GM12873 (cell line): Measurements from ENCODE around the gene SH3GLB1.

ENCODE experiments used
- TF ChIP-seq, protein P1 (sequence below): IDR thresholded peaks from 2 replicates; pipeline ENCODE4 v1.5.1; 2012; ENCODE audit warnings: low read depth, mild to moderate bottlenecking, moderate library complexity, low read length, control low read depth; ENCODE audit not compliant: insufficient read depth; ENCODE audit errors: missing control alignments

The SH3GLB1 gene

DNA sequence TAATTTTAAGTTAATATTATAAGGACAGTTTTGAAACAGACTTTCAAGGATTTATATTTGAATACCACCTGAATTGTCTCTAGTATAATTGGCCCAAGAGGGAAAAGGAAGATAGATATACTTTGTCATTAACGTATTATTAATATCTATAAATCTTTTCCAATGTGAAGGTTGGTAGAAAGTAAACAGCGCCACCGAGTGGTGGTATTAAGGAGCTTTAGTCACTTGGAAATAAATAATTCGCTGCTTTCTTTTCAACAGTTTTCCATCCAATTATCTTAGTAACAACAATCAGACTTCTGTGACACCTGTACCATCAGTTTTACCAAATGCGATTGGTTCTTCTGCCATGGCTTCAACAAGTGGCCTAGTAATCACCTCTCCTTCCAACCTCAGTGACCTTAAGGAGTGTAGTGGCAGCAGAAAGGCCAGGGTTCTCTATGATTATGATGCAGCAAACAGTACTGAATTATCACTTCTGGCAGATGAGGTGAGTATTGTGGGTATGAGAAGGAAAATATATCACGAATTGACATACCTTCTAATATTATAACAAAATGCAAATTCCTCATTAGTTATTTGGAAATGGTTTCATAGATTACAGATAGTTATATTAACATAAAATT lies 37.7 kb downstream of the SH3GLB1 start:
- TF ChIP-seq, protein P1, sequence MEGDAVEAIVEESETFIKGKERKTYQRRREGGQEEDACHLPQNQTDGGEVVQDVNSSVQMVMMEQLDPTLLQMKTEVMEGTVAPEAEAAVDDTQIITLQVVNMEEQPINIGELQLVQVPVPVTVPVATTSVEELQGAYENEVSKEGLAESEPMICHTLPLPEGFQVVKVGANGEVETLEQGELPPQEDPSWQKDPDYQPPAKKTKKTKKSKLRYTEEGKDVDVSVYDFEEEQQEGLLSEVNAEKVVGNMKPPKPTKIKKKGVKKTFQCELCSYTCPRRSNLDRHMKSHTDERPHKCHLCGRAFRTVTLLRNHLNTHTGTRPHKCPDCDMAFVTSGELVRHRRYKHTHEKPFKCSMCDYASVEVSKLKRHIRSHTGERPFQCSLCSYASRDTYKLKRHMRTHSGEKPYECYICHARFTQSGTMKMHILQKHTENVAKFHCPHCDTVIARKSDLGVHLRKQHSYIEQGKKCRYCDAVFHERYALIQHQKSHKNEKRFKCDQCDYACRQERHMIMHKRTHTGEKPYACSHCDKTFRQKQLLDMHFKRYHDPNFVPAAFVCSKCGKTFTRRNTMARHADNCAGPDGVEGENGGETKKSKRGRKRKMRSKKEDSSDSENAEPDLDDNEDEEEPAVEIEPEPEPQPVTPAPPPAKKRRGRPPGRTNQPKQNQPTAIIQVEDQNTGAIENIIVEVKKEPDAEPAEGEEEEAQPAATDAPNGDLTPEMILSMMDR = peak; percentile 50

DNA sequence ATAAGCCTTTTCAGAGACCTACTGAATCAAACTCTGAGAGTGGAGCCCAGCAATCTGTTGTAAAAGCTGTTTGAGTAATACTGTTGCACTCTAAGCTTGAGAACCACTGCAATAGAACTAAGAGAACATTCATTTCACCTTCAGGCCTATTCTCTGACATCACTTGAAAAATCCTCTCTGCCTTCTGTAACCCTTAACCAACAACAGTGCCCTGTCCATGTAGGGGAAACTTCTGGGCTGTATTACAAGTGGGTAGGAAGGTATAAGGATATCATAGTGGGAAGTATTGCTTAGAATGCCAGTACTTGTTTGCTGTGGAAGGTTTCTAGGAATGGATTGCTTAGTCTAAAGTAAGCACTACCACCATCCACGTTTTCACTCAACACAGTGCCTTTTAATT lies 42.9 kb downstream of the SH3GLB1 start:
- TF ChIP-seq, protein P1 = no peak

DNA sequence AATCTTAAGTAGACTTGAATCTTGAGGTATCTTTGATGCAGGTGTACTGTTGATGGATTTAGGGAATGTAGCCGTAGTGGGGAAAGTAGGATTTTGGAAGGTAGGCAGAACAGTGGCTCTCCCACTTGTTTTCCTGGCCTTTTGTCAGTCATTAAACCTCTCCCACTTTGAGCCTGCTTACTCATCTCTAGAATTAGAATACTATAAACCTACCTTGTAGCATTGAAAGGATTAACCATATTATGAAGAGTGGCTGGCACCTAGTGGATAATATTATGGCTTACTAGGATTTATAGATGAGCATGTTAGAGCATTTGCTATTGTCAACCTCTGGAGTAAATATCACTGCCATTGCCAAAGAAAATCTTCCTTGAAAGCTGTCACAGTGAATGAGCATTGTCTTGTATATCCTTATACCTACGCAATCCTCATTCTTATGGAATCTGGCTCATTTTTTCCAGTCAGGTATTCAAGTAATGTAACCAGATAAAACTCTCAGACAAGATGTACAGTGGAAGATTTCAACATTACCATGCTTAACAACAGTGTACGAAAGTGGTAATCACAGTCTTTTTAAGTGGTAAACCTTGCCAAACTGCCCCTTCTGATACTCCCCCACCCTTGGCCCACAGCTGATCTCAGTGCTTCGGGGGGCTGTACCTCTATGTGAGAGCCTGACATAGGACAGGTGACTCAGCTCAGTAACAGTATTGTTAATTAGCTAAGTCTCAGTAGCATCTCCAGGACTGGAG lies 44.4 kb downstream of the SH3GLB1 start:
- TF ChIP-seq, protein P1 = no peak

DNA sequence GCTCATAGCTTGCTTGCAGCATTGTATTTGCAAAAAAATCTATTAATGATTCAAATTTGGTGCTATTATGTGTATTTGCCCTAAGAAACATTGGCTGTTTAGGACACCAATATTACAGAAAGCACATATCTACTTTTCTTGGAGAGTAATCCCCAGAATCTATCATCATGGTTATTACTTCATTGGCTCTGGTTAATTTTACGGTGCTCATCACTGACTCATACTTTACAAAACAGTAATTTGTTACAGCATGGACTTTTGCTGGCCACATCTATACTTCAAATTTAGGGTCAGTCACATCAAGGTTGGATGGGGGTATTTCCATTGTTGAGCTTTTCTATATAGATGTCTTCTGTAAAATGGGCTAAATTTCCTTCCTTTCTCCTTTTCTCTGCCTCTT lies 45.7 kb downstream of the SH3GLB1 start:
- TF ChIP-seq, protein P1 = no peak

DNA sequence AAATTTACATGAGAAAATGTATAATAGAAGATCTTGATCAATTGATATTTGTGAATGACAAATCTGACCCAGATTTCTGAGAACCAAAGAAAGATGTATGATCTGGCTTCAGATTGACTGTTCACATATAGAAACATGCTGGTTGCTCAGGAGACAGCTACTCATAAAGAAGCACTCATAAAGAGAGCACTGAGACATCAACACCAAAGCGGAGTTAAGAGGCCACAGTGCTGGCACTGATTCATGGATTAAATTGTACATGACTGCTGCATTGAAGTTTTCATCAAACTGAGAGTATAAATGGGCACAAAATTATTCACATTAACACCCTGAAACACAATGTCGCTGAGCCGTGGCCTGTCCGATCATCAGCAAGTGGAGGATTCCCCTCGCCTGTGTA lies 46.2 kb downstream of the SH3GLB1 start:
- TF ChIP-seq, protein P1 = no peak

DNA sequence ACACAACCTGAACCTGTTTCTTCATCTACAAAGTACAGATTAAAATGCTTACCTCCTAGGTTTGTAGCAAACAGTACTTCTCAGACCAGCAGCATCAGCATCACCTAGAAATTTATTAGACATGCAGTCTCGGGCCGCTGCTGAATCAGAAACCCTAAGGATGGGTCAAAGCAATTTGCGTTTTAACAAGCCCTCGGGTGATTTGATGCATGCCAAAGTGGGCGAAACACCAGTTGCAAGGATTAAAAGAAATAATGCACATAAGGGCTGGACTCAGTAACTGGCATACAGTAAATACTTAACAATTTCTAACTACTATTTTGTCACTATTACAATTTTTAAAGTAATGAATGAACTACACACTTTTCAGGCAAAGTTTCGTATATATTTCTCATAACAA lies 47.5 kb downstream of the SH3GLB1 start:
- TF ChIP-seq, protein P1 = no peak

DNA sequence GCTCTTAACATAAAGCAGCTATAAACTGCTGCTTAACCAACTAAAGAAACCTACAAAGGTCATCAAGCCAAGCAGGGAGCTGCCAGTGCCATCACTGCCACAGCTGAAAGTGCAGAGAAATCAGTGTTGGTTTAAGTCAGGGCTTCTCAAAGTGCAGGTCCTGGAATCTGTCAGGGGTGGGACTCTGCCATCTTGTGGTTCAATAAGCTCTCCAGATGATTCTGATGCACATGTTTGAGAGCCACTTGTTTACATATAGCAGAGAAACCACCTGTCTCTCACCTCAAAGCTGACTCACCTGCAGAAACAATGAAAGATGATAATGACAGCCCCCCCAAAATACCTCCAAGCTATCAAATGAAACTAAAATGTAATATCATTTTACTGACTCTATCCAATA lies 49.3 kb downstream of the SH3GLB1 start:
- TF ChIP-seq, protein P1 = peak; percentile 41
